ENCODE results near the gene COQ8B. TPM values are rescaled to one million over a fixed set of nuclear protein-coding genes. Genes with fewer than 3 reads are reported as not detected.
"Not testable (repeated sequence)": the region's sequence is repeated elsewhere in the genome, so short reads cannot be mapped to it uniquely, and the experiment has no call there.

The COQ8B gene
- total and polyA plus RNA-seq, 7 experiments from 2014 or later: 14.4 to 48.3 (median 36.9) TPM

GRCh38 chr19:40658031-40658430 is 58.7 kb downstream of the COQ8B start:
- no peak overlapping the region for H3K4me3 ChIP-seq (ENCODE audit: low read length)
- no peaks in the 10 kb centered on the region for H3K36me3 ChIP-seq (ENCODE audit: control insufficient read depth in 2 of 3, insufficient read depth in 3 of 3, low read length in 3 of 3)
- H3K36me3 Mint-ChIP-seq: no peaks in the 10 kb centered on the region
- POLR2A ChIA-PET: no interaction called here
- no peaks in the 10 kb centered on the region for H3K27me3 ChIP-seq (ENCODE audit: control insufficient read depth in 2 of 2, insufficient read depth in 2 of 2, low read length in 2 of 2)
- H3K4me1 Mint-ChIP-seq: peaks cover 0 to 10% (median 0%) of the 10 kb centered on the region in 7 donors
- no peak overlapping the region for H3K27ac ChIP-seq (ENCODE audit: low read depth, low read length)
- no peak for ATAC-seq
- no peaks in the 10 kb centered on the region for H3K9me3 ChIP-seq (ENCODE audit: control insufficient read depth in 2 of 3, low read length in 3 of 3)
- no peak overlapping the region for H3K4me3 Mint-ChIP-seq
- intact Hi-C loops (cut with micrococcal nuclease): no loop called here
- H3K9me3 Mint-ChIP-seq: peaks cover 0 to 2% (median 0%) of the 10 kb centered on the region in 11 donors
- H3K27ac Mint-ChIP-seq: no peak overlapping the region
- DNase-seq: no peak
- H3K27me3 Mint-ChIP-seq: peaks cover 0 to 4% (median 0%) of the 10 kb centered on the region in 5 donors
- CTCF ChIA-PET: interaction anchor here (0.6 to 1.2 kb wide), 2 partner anchors 23 to 850 kb away, joined by 4 read pairs; no protein-coding TSS in a partner anchor
- H3K4me1 ChIP-seq (ENCODE audit: control insufficient read depth in 2 of 2, insufficient read depth in 2 of 2, low read length in 2 of 2): no peaks in the 10 kb centered on the region

GRCh38 chr19:40655684-40656083 is 61.0 kb downstream of the COQ8B start:
- H3K4me3 Mint-ChIP-seq; ATAC-seq; H3K9me3 Mint-ChIP-seq; H3K27ac ChIP-seq (ENCODE audit: low read depth, low read length); POLR2A ChIA-PET; H3K4me3 ChIP-seq (ENCODE audit: low read length); H3K4me1 ChIP-seq (ENCODE audit: control insufficient read depth in 2 of 2, insufficient read depth in 2 of 2, low read length in 2 of 2); intact Hi-C loops (cut with micrococcal nuclease); H3K4me1 Mint-ChIP-seq; H3K9me3 ChIP-seq (ENCODE audit: control insufficient read depth in 2 of 3, low read length in 3 of 3); H3K27ac Mint-ChIP-seq; H3K27me3 ChIP-seq (ENCODE audit: control insufficient read depth in 2 of 2, insufficient read depth in 2 of 2, low read length in 2 of 2); H3K27me3 Mint-ChIP-seq; DNase-seq; H3K36me3 ChIP-seq (ENCODE audit: control insufficient read depth in 2 of 3, insufficient read depth in 3 of 3, low read length in 3 of 3); H3K36me3 Mint-ChIP-seq: not testable (repeated sequence)
- CTCF ChIA-PET: interaction anchor here (0.6 to 1.1 kb wide), 2 partner anchors 165 to 487 kb away, joined by 3 to 10 read pairs; no protein-coding TSS in a partner anchor

DNA sequence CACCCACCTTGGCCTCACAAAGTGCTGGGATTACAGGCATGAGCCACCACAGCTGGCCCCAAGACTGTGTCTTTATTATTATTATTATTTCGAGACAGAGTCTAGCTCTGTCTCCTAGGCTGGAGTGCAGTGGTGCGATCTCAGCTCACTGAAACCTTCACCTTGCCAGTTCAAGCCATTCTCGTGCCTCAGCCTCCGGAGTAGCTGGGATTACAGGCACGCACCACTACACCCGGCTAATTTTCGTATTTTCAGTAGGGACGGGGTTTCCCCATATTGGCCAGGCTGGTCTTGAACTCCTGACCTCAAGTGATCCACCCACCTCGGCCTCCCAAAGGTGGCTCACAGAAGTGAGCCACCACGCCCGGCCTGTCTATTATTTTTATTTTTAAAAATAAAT is 64.4 kb downstream of the COQ8B start:
- H3K27me3 Mint-ChIP-seq; H3K4me3 ChIP-seq (ENCODE audit: low read length); H3K27me3 ChIP-seq (ENCODE audit: control insufficient read depth in 2 of 2, insufficient read depth in 2 of 2, low read length in 2 of 2); CTCF ChIA-PET; H3K9me3 Mint-ChIP-seq; DNase-seq; H3K36me3 Mint-ChIP-seq; H3K4me1 ChIP-seq (ENCODE audit: control insufficient read depth in 2 of 2, insufficient read depth in 2 of 2, low read length in 2 of 2); H3K27ac Mint-ChIP-seq; H3K4me1 Mint-ChIP-seq; H3K27ac ChIP-seq (ENCODE audit: low read depth, low read length); H3K9me3 ChIP-seq (ENCODE audit: control insufficient read depth in 2 of 3, low read length in 3 of 3); POLR2A ChIA-PET; H3K36me3 ChIP-seq (ENCODE audit: control insufficient read depth in 2 of 3, insufficient read depth in 3 of 3, low read length in 3 of 3); ATAC-seq; H3K4me3 Mint-ChIP-seq; intact Hi-C loops (cut with micrococcal nuclease): not testable (repeated sequence)

DNA sequence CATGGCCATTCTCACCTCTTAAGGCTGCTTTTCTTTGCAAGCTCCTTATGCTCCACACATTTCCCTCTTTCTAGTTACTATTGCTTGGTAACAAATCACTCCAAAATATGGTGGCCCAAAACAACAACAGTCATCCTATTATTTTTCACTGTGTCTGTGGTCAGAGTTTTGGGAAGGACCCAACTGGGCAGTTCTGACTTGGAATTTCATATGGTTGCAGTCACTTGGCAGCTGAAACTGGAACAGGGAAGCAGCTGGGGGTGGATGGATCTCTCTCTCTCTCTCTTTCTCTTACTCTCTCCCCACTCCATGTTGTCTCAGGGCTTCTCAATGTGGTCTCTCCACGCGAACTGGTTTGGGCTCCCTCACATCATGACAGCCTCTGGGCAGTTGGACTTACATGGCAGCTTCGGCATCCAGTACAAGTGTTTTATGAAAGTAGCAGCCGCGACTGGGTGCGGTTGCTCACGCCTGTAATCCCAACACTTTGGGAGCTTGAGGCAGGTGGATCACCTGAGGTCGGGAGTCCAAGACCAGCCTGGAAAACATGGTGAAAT is 65.9 kb downstream of the COQ8B start:
- ChIA-PET CTCF (no interaction called here), POLR2A (no interaction called here)

DNA sequence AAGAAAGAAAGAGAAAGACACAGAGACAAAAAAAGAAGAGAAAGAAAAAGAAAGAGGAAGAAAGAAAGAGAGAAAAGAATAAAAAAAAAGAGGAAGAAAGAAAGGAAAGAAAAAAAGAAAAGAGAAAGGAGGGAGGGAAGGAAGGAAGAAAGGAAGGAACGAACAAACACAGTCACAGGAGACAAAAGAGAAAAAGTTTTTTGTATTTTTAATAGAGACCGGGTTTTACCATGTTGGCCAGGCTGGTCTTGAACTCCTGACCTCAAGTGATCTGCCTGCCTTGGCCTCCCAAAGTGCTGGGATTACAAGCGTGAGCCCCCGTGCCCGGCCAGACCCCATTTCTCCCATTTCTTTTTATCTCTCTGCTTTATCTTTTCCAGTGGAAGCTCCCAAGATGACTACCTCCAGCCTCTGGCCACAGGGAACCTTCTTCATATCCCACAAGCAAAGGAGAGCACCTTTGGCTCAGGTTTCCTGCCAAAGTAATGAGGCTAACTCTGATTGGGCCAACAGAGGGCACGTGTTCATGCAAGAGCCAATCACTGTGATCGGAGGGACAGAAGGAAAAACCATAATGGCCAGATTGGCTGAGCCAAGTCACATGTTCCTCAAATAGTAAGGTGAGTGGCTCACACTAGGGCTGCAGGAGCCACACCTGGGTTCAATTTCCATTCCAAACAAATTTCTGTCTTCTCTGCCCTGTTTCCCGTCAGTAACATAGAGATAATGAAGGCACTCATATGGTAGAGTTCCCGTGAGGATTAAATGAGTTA is 66.6 kb downstream of the COQ8B start:
- H3K27ac Mint-ChIP-seq; H3K36me3 Mint-ChIP-seq; H3K4me3 ChIP-seq (ENCODE audit: low read length); intact Hi-C loops (cut with micrococcal nuclease); CTCF ChIA-PET; H3K4me1 ChIP-seq (ENCODE audit: control insufficient read depth in 2 of 2, insufficient read depth in 2 of 2, low read length in 2 of 2); H3K9me3 ChIP-seq (ENCODE audit: control insufficient read depth in 2 of 3, low read length in 3 of 3); ATAC-seq; H3K9me3 Mint-ChIP-seq; H3K4me1 Mint-ChIP-seq; H3K27me3 ChIP-seq (ENCODE audit: control insufficient read depth in 2 of 2, insufficient read depth in 2 of 2, low read length in 2 of 2); DNase-seq; H3K27ac ChIP-seq (ENCODE audit: low read depth, low read length); H3K4me3 Mint-ChIP-seq; H3K36me3 ChIP-seq (ENCODE audit: control insufficient read depth in 2 of 3, insufficient read depth in 3 of 3, low read length in 3 of 3): not testable (repeated sequence)
- H3K27me3 Mint-ChIP-seq: peaks cover 0 to 12% (median 8%) of the 10 kb centered on the region in 5 donors
- POLR2A ChIA-PET: interaction anchor here (0.6 kb wide), 1 partner anchor 13 kb away, joined by 3 read pairs; no protein-coding TSS in a partner anchor

More for the DNA sequence above, 65.9 kb downstream of the COQ8B start:
- Mint-ChIP-seq H3K4me3 (no peak overlapping the region), H3K27me3 (peaks cover 0 to 10% (median 6%) of the 10 kb centered on the region in 5 donors), H3K36me3 (no peaks in the 10 kb centered on the region), H3K4me1 (no peaks in the 10 kb centered on the region), H3K9me3 (no peaks in the 10 kb centered on the region), H3K27ac (no peak overlapping the region)
- H3K36me3 ChIP-seq (ENCODE audit: control insufficient read depth in 2 of 3, insufficient read depth in 3 of 3, low read length in 3 of 3): no peaks in the 10 kb centered on the region
- ATAC-seq: no peak
- no peaks in the 10 kb centered on the region for H3K4me1 ChIP-seq (ENCODE audit: control insufficient read depth in 2 of 2, insufficient read depth in 2 of 2, low read length in 2 of 2)
- no peaks in the 10 kb centered on the region for H3K27me3 ChIP-seq (ENCODE audit: control insufficient read depth in 2 of 2, insufficient read depth in 2 of 2, low read length in 2 of 2)
- intact Hi-C loops (cut with micrococcal nuclease): no loop called here
- DNase-seq: no peak
- H3K4me3 ChIP-seq (ENCODE audit: low read length): no peak overlapping the region
- H3K9me3 ChIP-seq (ENCODE audit: control insufficient read depth in 2 of 3, low read length in 3 of 3): no peaks in the 10 kb centered on the region
- no peak overlapping the region for H3K27ac ChIP-seq (ENCODE audit: low read depth, low read length)

- ChIA-PET CTCF (interaction anchor here (2.0 kb wide), 1 partner anchor 12 kb away, joined by 12 read pairs; no protein-coding TSS in a partner anchor), POLR2A (interaction anchor here (1.2 kb wide), 1 partner anchor 12 kb away, joined by 3 read pairs; no protein-coding TSS in a partner anchor)
- peaks cover 0 to 12% (median 8%) of the 10 kb centered on the region in 5 donors for H3K27me3 Mint-ChIP-seq
- intact Hi-C loops (cut with micrococcal nuclease): no loop called here
- H3K4me3 ChIP-seq (ENCODE audit: low read length): no peak overlapping the region
- H3K4me3 Mint-ChIP-seq: no peak overlapping the region
- DNase-seq: no peak
- H3K4me1 Mint-ChIP-seq: no peaks in the 10 kb centered on the region
- no peak for ATAC-seq
- H3K27ac ChIP-seq (ENCODE audit: low read depth, low read length): no peak overlapping the region
- H3K27ac Mint-ChIP-seq: no peak overlapping the region
- no peaks in the 10 kb centered on the region for H3K36me3 Mint-ChIP-seq
- H3K9me3 Mint-ChIP-seq: no peaks in the 10 kb centered on the region
- H3K27me3 ChIP-seq (ENCODE audit: control insufficient read depth in 2 of 2, insufficient read depth in 2 of 2, low read length in 2 of 2): no peaks in the 10 kb centered on the region
- H3K36me3 ChIP-seq (ENCODE audit: control insufficient read depth in 2 of 3, insufficient read depth in 3 of 3, low read length in 3 of 3): no peaks in the 10 kb centered on the region
- no peaks in the 10 kb centered on the region for H3K9me3 ChIP-seq (ENCODE audit: control insufficient read depth in 2 of 3, low read length in 3 of 3)
- H3K4me1 ChIP-seq (ENCODE audit: control insufficient read depth in 2 of 2, insufficient read depth in 2 of 2, low read length in 2 of 2): no peaks in the 10 kb centered on the region
Observed at GRCh38 chr19:40646743-40647254, 69.9 kb downstream of the COQ8B start.

Data from naive thymus-derived CD4-positive, alpha-beta T cell (primary cell).